HepG2 (cell line): ENCODE data around the gene SMURF1. TPM values are rescaled to one million over a fixed set of nuclear protein-coding genes. Genes with fewer than 3 reads are reported as not detected.

Experiments used
- ATAC-seq: fragments of 200-7000 bp; cut with Tn5 transposase; 3 replicates; pipeline ENCODE4 v1.9.1; 2020; ENCODE audit warnings: mild to moderate bottlenecking, moderate library complexity
- BruUV-seq: library from RNA; stranded (reverse); fragments of 400-500 nt; replicated peaks from 2 replicates; lab custom pipeline; 2021; lab: Mats Ljungman, UMichigan
- CTCF ChIA-PET: fragments of 300-600 bp; formaldehyde crosslinking; extraction: SDS; loops from one replicate; lab custom pipeline; 2021; ENCODE audit warnings: low total read pairs, inconsistent platforms, low intra/inter-chr PET ratio; lab: Yijun Ruan, JAX
- POLR2A ChIA-PET: fragments of 350-600 bp; sonication (Branson Sonifier 250); formaldehyde crosslinking; loops from one replicate; lab custom pipeline; 2020; ENCODE audit warnings: antibody characterized with exemption, inconsistent platforms; lab: Yijun Ruan, JAX
- DNase-seq: peaks from one replicate; pipeline ENCODE4 v3.0.0-alpha.2; 2015; ENCODE audit warnings: low spot score
- FAIRE-seq: peaks from 3 replicates; lab custom pipeline; 2011; peaks lifted over from hg19 to GRCh38; lab: Jason Lieb, UNC
- H2AFZ ChIP-seq: one replicate; pipeline ENCODE4 v1.6.1; 2011; ENCODE audit warnings: low read length, inconsistent platforms
- H3K27ac ChIP-seq: fragments of 300-600 bp; 3 replicates; pipeline ENCODE4 v1.8.0; 2011; ENCODE audit warnings: mixed run types, mild to moderate bottlenecking, mixed read lengths, low read length, inconsistent platforms; ENCODE audit not compliant: insufficient read depth; ENCODE audit errors: extremely low read length
- H3K27me3 ChIP-seq, 2 experiments: fragments of 200-600 bp in 1 of 2; 2 replicates in 1 of 2; 3 replicates in 1 of 2; pipeline versions ENCODE4 v1.6.0 to v1.8.0; 2011; ENCODE audit warnings: low read length in 2 of 2, mild to moderate bottlenecking in 2 of 2, moderate library complexity in 2 of 2, inconsistent platforms in 1 of 2; ENCODE audit not compliant: insufficient read depth in 2 of 2, control insufficient read depth in 1 of 2
- H3K36me3 ChIP-seq, 2 experiments: fragments of 200-600 bp in 1 of 2; replicated peaks in 1 of 2; 2 replicates in 1 of 2; 3 replicates in 1 of 2; pipeline versions ENCODE4 v1.5.1 to v1.8.0; 2011; ENCODE audit warnings: low read length in 2 of 2, inconsistent platforms in 1 of 2; ENCODE audit not compliant: insufficient read depth in 2 of 2, control insufficient read depth in 1 of 2
- H3K4me1 ChIP-seq: 2 replicates; pipeline ENCODE4 v1.5.1; 2012; ENCODE audit warnings: low read length, inconsistent platforms; ENCODE audit not compliant: insufficient read depth
- H3K4me2 ChIP-seq: 2 replicates; pipeline ENCODE4 v1.6.0; 2011; ENCODE audit warnings: low read depth, low read length, inconsistent platforms
- H3K4me3 ChIP-seq, 3 experiments: fragments of 200-600 bp in 1 of 3; sonication (generic), shearing (Covaris generic) in 1 of 3; replicated peaks in 1 of 3; 2 replicates each; pipeline ENCODE4 v1.5.1; 2011 to 2016; ENCODE audit warnings: low read length in 3 of 3, inconsistent platforms in 2 of 3, low read depth in 2 of 3, mild to moderate bottlenecking in 2 of 3, control low read depth in 1 of 3, mixed read lengths in 1 of 3; ENCODE audit not compliant: insufficient read depth in 1 of 3
- H3K79me2 ChIP-seq: one replicate; pipeline ENCODE4 v1.6.1; 2011; ENCODE audit warnings: low read length, inconsistent platforms; ENCODE audit not compliant: insufficient read depth
- H3K9ac ChIP-seq: 2 replicates; pipeline ENCODE4 v1.6.0; 2011; ENCODE audit warnings: mild to moderate bottlenecking, low read depth, low read length, inconsistent platforms; ENCODE audit not compliant: insufficient read depth
- H3K9me3 ChIP-seq: 2 replicates; pipeline ENCODE4 v1.5.1; 2012; ENCODE audit warnings: mild to moderate bottlenecking, low read length
- H4K20me1 ChIP-seq: 2 replicates; pipeline ENCODE4 v1.6.0; 2011; ENCODE audit warnings: inconsistent platforms, mild to moderate bottlenecking, low read length, moderate library complexity; ENCODE audit not compliant: insufficient read depth
- DBP ChIP-seq: sonication (generic); formaldehyde crosslinking; IDR thresholded peaks from 2 replicates; pipeline ENCODE4 v1.4.0; 2020; ENCODE audit warnings: missing genetic modification reagents; ENCODE audit errors: not compliant biosample characterization
- EED ChIP-seq: sonication (generic); formaldehyde crosslinking; IDR thresholded peaks from 2 replicates; pipeline ENCODE4 v1.5.0; 2020; ENCODE audit warnings: mild to moderate bottlenecking, missing genetic modification reagents
- PAF1 ChIP-seq: IDR thresholded peaks from 2 replicates; pipeline ENCODE4 v1.6.1; 2016; ENCODE audit warnings: missing genetic modification reagents, missing compliant biosample characterization
- PRDM10 ChIP-seq: sonication (generic); formaldehyde crosslinking; IDR thresholded peaks from 2 replicates; pipeline ENCODE4 v1.4.0; 2020; ENCODE audit warnings: low read depth, missing genetic modification reagents
- RARG ChIP-seq: sonication (generic); formaldehyde crosslinking; IDR thresholded peaks from 2 replicates; pipeline ENCODE4 v1.4.0; 2020; ENCODE audit warnings: low read depth, mild to moderate bottlenecking, missing genetic modification reagents
- ZC3H4 ChIP-seq: sonication (generic); formaldehyde crosslinking; IDR thresholded peaks from 2 replicates; pipeline ENCODE4 v1.4.0; 2020; ENCODE audit warnings: missing genetic modification reagents, borderline replicate concordance
- ZFP1 ChIP-seq: IDR thresholded peaks from 2 replicates; pipeline ENCODE4 v1.6.1; 2016
- ZNF136 ChIP-seq: sonication (generic); formaldehyde crosslinking; IDR thresholded peaks from 2 replicates; pipeline ENCODE4 v1.8.1; 2022; ENCODE audit warnings: low read depth, mild to moderate bottlenecking, moderate library complexity, missing genetic modification reagents
- ZNF331 ChIP-seq: sonication (generic); formaldehyde crosslinking; IDR thresholded peaks from 2 replicates; pipeline ENCODE4 v1.4.0; 2020; ENCODE audit warnings: missing genetic modification reagents
- ZNF432 ChIP-seq: sonication (generic); formaldehyde crosslinking; IDR thresholded peaks from 2 replicates; pipeline ENCODE4 v1.5.0; 2020; ENCODE audit warnings: missing genetic modification reagents, mild to moderate bottlenecking, borderline replicate concordance
- ZNF557 ChIP-seq: sonication (generic); formaldehyde crosslinking; IDR thresholded peaks from 2 replicates; pipeline ENCODE4 v1.4.0; 2020; ENCODE audit warnings: missing genetic modification reagents
- ZNF777 ChIP-seq: sonication (generic); formaldehyde crosslinking; IDR thresholded peaks from 2 replicates; pipeline ENCODE4 v1.4.0; 2020; ENCODE audit warnings: missing genetic modification reagents
- WGBS: methylation state at CpG from one replicate; pipeline ENCODE4 v1.1.6; 2017; ENCODE audit warnings: low lambda C conversion rate; 5-methylcytosine and 5-hydroxymethylcytosine counted together
- in situ Hi-C: cut with HindIII; loops from 2 replicates; pipeline ENCODE4 v1.10.0; 2017; ENCODE audit warnings: low pct_unique_long_range_greater_than_20kb; ENCODE audit not compliant: extremely low pct_ligation_motif_present
- intact Hi-C: fragments of 100-400 bp; cut with micrococcal nuclease; formaldehyde crosslinking; loops from one replicate; pipeline ENCODE4 v1.10.0; 2022; ENCODE audit not compliant: unreplicated experiment
- polyA plus RNA-seq, 8 experiments: library from polyadenylated mRNA; depleted of rRNA in 3 of 8; stranded (reverse) in 7 of 8; unstranded in 1 of 8; fragments of >200 nt; fragmentation: Illumina TruSeq in 4 of 8; extraction: Trizol in 4 of 8; gene quantifications; 2 replicates each; pipeline versions ENCODE4 v1.2.1 to v1.2.3, GENCODE V29; 2011 to 2016; ENCODE audit warnings: low read depth in 4 of 8, missing spikeins in 1 of 8, mixed read lengths in 1 of 8; ENCODE audit not compliant: insufficient read depth in 1 of 8
- total RNA-seq, 5 experiments: library from RNA; depleted of rRNA; stranded (reverse); fragments of >200 nt; fragmentation: Illumina TruSeq; extraction: Trizol; gene quantifications; 2 replicates each; pipeline ENCODE4 v1.2.3, GENCODE V29; 2016; ENCODE audit warnings: low read depth in 1 of 5

The SMURF1 gene
- total and polyA plus RNA-seq, 2 of the 13 experiments (the other 11 are each of a cell fraction or from before 2014, with no cell fraction given): 8.3 to 11.1 TPM

- ChIA-PET POLR2A (no interaction called here), CTCF (no interaction called here)
- ATAC-seq: no peak
These were observed 155.3 kb downstream of the SMURF1 start for GRCh38 chr7:98988641-98989040.

GRCh38 chr7:98985945-98986344 is 158.0 kb downstream of the SMURF1 start:
- no peak for FAIRE-seq
- CTCF ChIA-PET: no interaction called here

More at GRCh38 chr7:98988641-98989040, 155.3 kb downstream of the SMURF1 start:
- TF ChIP-seq ZFP1 (CRISPR knock-in tag): no peak
- no peak for FAIRE-seq
- Histone ChIP-seq H3K79me2 (no peaks in the 10 kb centered on the region), H3K27me3 (no peaks in the 10 kb centered on the region), H3K4me3 (no peak overlapping the region), H3K27ac (no peak overlapping the region), H3K36me3 (peaks cover 35 to 82% of the 10 kb centered on the region in 2 experiments), H3K9ac (no peak overlapping the region), H2AFZ (no peak overlapping the region), H4K20me1 (no peaks in the 10 kb centered on the region), H3K9me3 (no peaks in the 10 kb centered on the region), H3K4me2 (no peak overlapping the region), H3K4me1 (no peaks in the 10 kb centered on the region)
- in situ Hi-C loops: no loop called here
- no TSS peak for BruUV-seq
- 94% methylated on average over 15 of the region's 15 CpGs for WGBS
- DNase-seq: no peak
- intact Hi-C loops: no loop called here

More at GRCh38 chr7:98985945-98986344, 158.0 kb downstream of the SMURF1 start:
- H2AFZ ChIP-seq: no peak overlapping the region
- no TSS peak for BruUV-seq
- H3K79me2 ChIP-seq: no peaks in the 10 kb centered on the region
- no peak overlapping the region for H3K4me2 ChIP-seq
- ATAC-seq: no peak
- H3K36me3 ChIP-seq: peaks cover 27 to 80% of the 10 kb centered on the region in 2 experiments
- in situ Hi-C loops: no loop called here
- H3K9ac ChIP-seq: no peak overlapping the region
- H3K27me3 ChIP-seq: no peaks in the 10 kb centered on the region
- TF ChIP-seq PAF1 (no peak), DBP (CRISPR knock-in tag) (no peak), ZNF331 (CRISPR knock-in tag) (no peak), ZNF777 (CRISPR knock-in tag) (no peak), ZNF136 (no peak), ZNF557 (CRISPR knock-in tag) (no peak), ZNF432 (CRISPR knock-in tag) (no peak), RARG (CRISPR knock-in tag) (no peak), ZC3H4 (CRISPR knock-in tag) (no peak), PRDM10 (CRISPR knock-in tag) (no peak), EED (CRISPR knock-in tag) (no peak)
- TF ChIP-seq, all 625 proteins: peak for 0
- POLR2A ChIA-PET: no interaction called here
- no peaks in the 10 kb centered on the region for H4K20me1 ChIP-seq
- H3K4me1 ChIP-seq: no peaks in the 10 kb centered on the region
- no peak for DNase-seq
- no peak overlapping the region for H3K27ac ChIP-seq
- intact Hi-C loops: no loop called here
- no peak overlapping the region for H3K4me3 ChIP-seq
- H3K9me3 ChIP-seq: no peaks in the 10 kb centered on the region
